ENCODE results near the gene CMA1. TPM values are rescaled to one million over a fixed set of nuclear protein-coding genes. Genes with fewer than 3 reads are reported as not detected.

The CMA1 gene
- total and polyA plus RNA-seq, 2 of the 8 experiments (the other 6 are each of a cell fraction or from before 2014, with no cell fraction given): not detected

- Histone ChIP-seq H3K4me2 (ENCODE audit: insufficient read depth in 1 of 2, low read depth in 2 of 2, low read length in 2 of 2) (peak overlapping the region in 1 of 2 experiments; percentile 46; a peak in 2 of 4 replicates), H3K9me3 (ENCODE audit: insufficient read depth in 2 of 2, low read depth in 1 of 2, low read length in 1 of 2) (no peaks in the 10 kb centered on the region), H3K79me2 (ENCODE audit: control insufficient read depth in 1 of 2, insufficient read depth in 2 of 2, low read length in 2 of 2) (no peaks in the 10 kb centered on the region), H3K36me3 (ENCODE audit: control insufficient read depth in 2 of 4, insufficient read depth in 4 of 4, low read length in 3 of 4) (no peaks in the 10 kb centered on the region), H3K79me1 (ENCODE audit: low read depth, low read length) (no peaks in the 10 kb centered on the region), H3K4me3 (ENCODE audit: extremely low read depth in 1 of 4, insufficient read depth in 2 of 4, low read depth in 3 of 4, low read length in 4 of 4) (no peak overlapping the region), H3K14ac (ENCODE audit: insufficient read length) (no peak overlapping the region), H3K9ac (replicated peaks in 1 of 4; ENCODE audit: extremely low read depth in 1 of 4, low read depth in 3 of 4, low read length in 3 of 4) (no peak overlapping the region), H4K91ac (replicated peaks; ENCODE audit: insufficient read length, low read length) (peak overlapping the region; percentile 33), H2BK5ac (ENCODE audit: low read depth, low read length) (0 out of 2 replicates have a peak overlapping the region, but pooled peaks have one; percentile 37), H2BK20ac (ENCODE audit: low read length) (peak overlapping the region; percentile 64; the same call in 1 of the 2 replicates), H3K23me2 (ENCODE audit: low read depth, low read length) (no peaks in the 10 kb centered on the region), H2AFZ (ENCODE audit: low read length) (peak overlapping the region; percentile 97; the same call in 1 of the 2 replicates), H3K4ac (replicated peaks; ENCODE audit: insufficient read length, low read depth, low read length) (no peak overlapping the region), H3K18ac (ENCODE audit: extremely low read depth, low read length) (no peak overlapping the region), H3K56ac (replicated peaks; ENCODE audit: insufficient read length, low read depth, low read length) (no peak overlapping the region), H3K4me1 (replicated peaks in 1 of 4; ENCODE audit: control insufficient read depth in 3 of 4, insufficient read depth in 4 of 4, low read length in 3 of 4) (peaks cover 0 to 3% (median 0%) of the 10 kb centered on the region in 4 experiments; a peak in 1 of 7 replicates), H2BK15ac (ENCODE audit: low read length) (peak overlapping the region; percentile 46; the same call in 1 of the 2 replicates), H2BK12ac (ENCODE audit: low read depth, low read length) (no peak overlapping the region), H2BK120ac (replicated peaks; ENCODE audit: low read depth, low read length) (no peak overlapping the region), H4K5ac (ENCODE audit: insufficient read length, low read depth, low read length) (no peak overlapping the region), H2AK5ac (ENCODE audit: low read depth, low read length) (no peak overlapping the region), H3K27ac (ENCODE audit: low read depth, low read length) (no peak overlapping the region), H3K27me3 (replicated peaks in 1 of 4; ENCODE audit: control insufficient read depth in 3 of 4, extremely low read depth in 1 of 4, insufficient read depth in 3 of 4, low read length in 3 of 4) (no peaks in the 10 kb centered on the region), H4K20me1 (replicated peaks in 1 of 2; ENCODE audit: control insufficient read depth in 1 of 2, insufficient read depth in 2 of 2, low read length in 2 of 2) (no peaks in the 10 kb centered on the region), H4K8ac (ENCODE audit: extremely low read depth, insufficient read depth, low read length) (peak overlapping the region; percentile 94), H3K23ac (ENCODE audit: insufficient read length) (no peak overlapping the region)
- WGBS, 2 experiments (ENCODE audit: extremely low coverage in 1 of 2, insufficient coverage in 1 of 2, insufficient read length in 1 of 2, insufficient replicate concordance in 2 of 2, low coverage in 1 of 2, low lambda C conversion rate in 2 of 2, missing lambda C conversion rate in 1 of 2): 57% methylated on average over 22 of the region's 23 CpGs; no CpG with 5 or more reads in 1 of the 2 experiments
- CTCF ChIA-PET (ENCODE audit: partially characterized antibody): interaction anchor here (0.8 to 2.2 kb wide), 11 partner anchors 8 to 1145 kb away, joined by 3 to 12 read pairs (median 5); no protein-coding TSS in a partner anchor
- DNase-seq (ENCODE audit: low read depth in 1 of 2, low spot score in 2 of 2) (peak; percentile 70 to 89), FAIRE-seq (peak; percentile 72)
- POLR2A ChIA-PET (ENCODE audit: partially characterized antibody): interaction anchor here (0.6 to 0.7 kb wide), 2 partner anchors 128 to 134 kb away, joined by 4 read pairs; no protein-coding TSS in a partner anchor
- TF ChIP-seq GTF2F1 (IDR thresholded peaks at IDR 0.05; ENCODE audit: borderline replicate concordance, low read depth, low read length) (no peak), TCF12 (IDR thresholded peaks at IDR 0.05; ENCODE audit: low read depth, low read length) (no peak), SIN3A (conservative IDR thresholded peaks at IDR 0.05 in 1 of 2, IDR thresholded peaks at IDR 0.05 in 1 of 2; ENCODE audit: low read depth in 1 of 2, low read length in 2 of 2) (no peak), RBBP5 (IDR thresholded peaks at IDR 0.05; ENCODE audit: borderline replicate concordance, low read depth, low read length) (no peak), JUND (IDR thresholded peaks at IDR 0.05; ENCODE audit: low read length) (no peak), CHD2 (IDR thresholded peaks at IDR 0.05; ENCODE audit: low read length) (no peak), TEAD4 (IDR thresholded peaks at IDR 0.05; ENCODE audit: low read depth, low read length) (no peak), TAF7 (optimal IDR thresholded peaks at IDR 0.05; ENCODE audit: borderline replicate concordance, low read depth, low read length) (no peak), SP4 (IDR thresholded peaks at IDR 0.05; ENCODE audit: low read length) (no peak), CBX5 (IDR thresholded peaks at IDR 0.05; ENCODE audit: low read depth, low read length) (no peak), ASH2L (IDR thresholded peaks at IDR 0.05; ENCODE audit: low read length) (no peak), SUZ12 (IDR thresholded peaks at IDR 0.05; ENCODE audit: low read length) (no peak), PHF8 (conservative IDR thresholded peaks at IDR 0.05; ENCODE audit: low read depth, low read length) (no peak; the same call in 1 of the 2 replicates)
Observed at GRCh38 chr14:24481622-24482324, 26.3 kb downstream of the CMA1 start.

All from H1 (cell line).